PC-3 (cell line): ENCODE data around the gene SMC6. TPM values are rescaled to one million over a fixed set of nuclear protein-coding genes. Genes with fewer than 3 reads are reported as not detected.

Experiments
- ATAC-seq: fragments of 200-7000 bp; cut with Tn5 transposase; 2 replicates; pipeline ENCODE4 v1.9.1; 2020; ENCODE audit warnings: mild to moderate bottlenecking, moderate library complexity
- BruUV-seq: library from RNA; stranded (reverse); fragments of 400-500 nt; replicated peaks from 2 replicates; lab custom pipeline; 2021; lab: Mats Ljungman, UMichigan
- CTCF ChIA-PET: fragments of 300-600 bp; sonication (Branson Sonifier 250); formaldehyde crosslinking; loops from one replicate; lab custom pipeline; 2022; ENCODE audit warnings: antibody characterized with exemption; lab: Charles Lee
- POLR2A ChIA-PET: fragments of 300-600 bp; sonication (Branson Sonifier 250); formaldehyde crosslinking; loops from one replicate; lab custom pipeline; 2022; ENCODE audit warnings: antibody characterized with exemption; ENCODE audit not compliant: unreplicated experiment; lab: Charles Lee
- DNase-seq: peaks from one replicate; pipeline ENCODE4 v3.0.0-alpha.2; 2015
- H2AFZ ChIP-seq: fragments of 300-600 bp; sonication (generic); 2 replicates; pipeline ENCODE4 v1.6.0; 2016; ENCODE audit warnings: antibody characterized with exemption, low read length
- H3F3A ChIP-seq: fragments of 300-600 bp; sonication (generic); one replicate; pipeline ENCODE4 v1.6.0; 2017; ENCODE audit warnings: antibody characterized with exemption, low read length, control low read depth, mild to moderate bottlenecking; ENCODE audit not compliant: unreplicated experiment
- H3K27ac ChIP-seq: fragments of 300-600 bp; sonication (generic); 2 replicates; pipeline ENCODE4 v1.5.1; 2016; ENCODE audit warnings: mild to moderate bottlenecking, low read length
- H3K27me3 ChIP-seq: fragments of 300-600 bp; sonication (generic); 2 replicates; pipeline ENCODE4 v1.6.1; 2016; ENCODE audit warnings: low read length, mixed read lengths
- H3K36me3 ChIP-seq: fragments of 300-600 bp; sonication (generic); 2 replicates; pipeline ENCODE4 v1.6.1; 2016; ENCODE audit warnings: low read depth, mixed run types, low read length, mixed read lengths
- H3K4me1 ChIP-seq: fragments of 300-600 bp; sonication (generic); 2 replicates; pipeline ENCODE4 v1.5.1; 2016; ENCODE audit warnings: low read length; ENCODE audit not compliant: insufficient read depth
- H3K4me2 ChIP-seq: fragments of 300-600 bp; sonication (generic); 2 replicates; pipeline ENCODE4 v1.6.0; 2016; ENCODE audit warnings: low read length
- H3K4me3 ChIP-seq: fragments of 300-600 bp; sonication (generic); 2 replicates; pipeline ENCODE4 v1.5.1; 2016; ENCODE audit warnings: mild to moderate bottlenecking, low read length, mixed read lengths
- H3K79me2 ChIP-seq: fragments of 300-600 bp; sonication (generic); 2 replicates; pipeline ENCODE4 v1.6.1; 2017; ENCODE audit warnings: low read length, mixed read lengths
- H3K9ac ChIP-seq: fragments of 300-600 bp; sonication (generic); 2 replicates; pipeline ENCODE4 v1.6.0; 2016; ENCODE audit warnings: mild to moderate bottlenecking, low read length
- H3K9me2 ChIP-seq: fragments of 300-600 bp; sonication (generic); replicated peaks from 2 replicates; pipeline ENCODE4 v1.6.1; 2016; ENCODE audit warnings: mixed run types, low read length, mixed read lengths
- H3K9me3 ChIP-seq: fragments of 300-600 bp; sonication (generic); 2 replicates; pipeline ENCODE4 v1.6.1; 2016; ENCODE audit warnings: low read length, mixed read lengths
- H4K20me1 ChIP-seq: fragments of 300-600 bp; sonication (generic); 2 replicates; pipeline ENCODE4 v1.6.1; 2016; ENCODE audit warnings: low read length, mixed read lengths
- CTCF ChIP-seq: fragments of 300-600 bp; sonication (generic); conservative IDR thresholded peaks from 2 replicates; pipeline ENCODE4 v1.5.1; 2017; ENCODE audit warnings: antibody characterized with exemption, low read depth, mild to moderate bottlenecking, low read length
- EZH2 ChIP-seq: fragments of 300-600 bp; sonication (generic); IDR thresholded peaks from one replicate; pipeline ENCODE4 v1.6.1; 2017; ENCODE audit warnings: antibody characterized with exemption, mild to moderate bottlenecking, low read length; ENCODE audit not compliant: unreplicated experiment
- EZH2phosphoT487 ChIP-seq: fragments of 300-600 bp; sonication (generic); IDR thresholded peaks from 2 replicates; pipeline ENCODE4 v1.6.1; 2018; ENCODE audit warnings: mild to moderate bottlenecking, antibody characterized with exemption, low read length, borderline replicate concordance
- intact Hi-C: fragments of 100-400 bp; cut with micrococcal nuclease; formaldehyde crosslinking; loops from 2 replicates; pipeline ENCODE4 v1.9.0; 2023
- total RNA-seq: library from RNA; depleted of rRNA; stranded (reverse); fragments of >200 nt; gene quantifications from 2 replicates; pipeline ENCODE4 v1.2.3, GENCODE V29; 2014

The SMC6 gene
- total RNA-seq, 1 experiment from 2014 or later = 15.6 TPM

- H3K9ac ChIP-seq = no peak overlapping the region
- no TSS peak for BruUV-seq
- POLR2A ChIA-PET = no interaction called here
Measured at GRCh38 chr2:17800219-17800618, 46.6 kb upstream of the SMC6 start.

GRCh38 chr2:17799301-17800120 is 45.9 kb upstream of the SMC6 start:
- H3K9me2 ChIP-seq = no peaks in the 10 kb centered on the region
- TF ChIP-seq EZH2phosphoT487 (no peak), CTCF (no peak), EZH2 (no peak)
- no peak overlapping the region for H3K9ac ChIP-seq
- no peak for DNase-seq
- no peaks in the 10 kb centered on the region for H3F3A ChIP-seq
- H3K4me3 ChIP-seq = no peak overlapping the region
- no peak overlapping the region for H2AFZ ChIP-seq
- intact Hi-C loops = no loop called here
- no peak overlapping the region for H3K4me2 ChIP-seq
- no peaks in the 10 kb centered on the region for H3K36me3 ChIP-seq
- H3K27ac ChIP-seq = no peak overlapping the region
- POLR2A ChIA-PET = no interaction called here
- CTCF ChIA-PET = no interaction called here
- H3K79me2 ChIP-seq = no peaks in the 10 kb centered on the region
- no peaks in the 10 kb centered on the region for H4K20me1 ChIP-seq
- no peaks in the 10 kb centered on the region for H3K4me1 ChIP-seq
- no peaks in the 10 kb centered on the region for H3K9me3 ChIP-seq
- no peak for ATAC-seq
- H3K27me3 ChIP-seq = peaks cover 67% of the 10 kb centered on the region
- BruUV-seq = no TSS peak

More at GRCh38 chr2:17800219-17800618, 46.6 kb upstream of the SMC6 start:
- DNase-seq = no peak
- Histone ChIP-seq H3K27ac (no peak overlapping the region), H3K4me1 (no peaks in the 10 kb centered on the region), H3K36me3 (no peaks in the 10 kb centered on the region), H3K9me2 (no peaks in the 10 kb centered on the region), H3K9me3 (no peaks in the 10 kb centered on the region), H3K27me3 (peaks cover 67% of the 10 kb centered on the region), H3K4me3 (no peak overlapping the region), H2AFZ (no peak overlapping the region), H3K4me2 (no peak overlapping the region), H4K20me1 (no peaks in the 10 kb centered on the region), H3F3A (no peaks in the 10 kb centered on the region), H3K79me2 (no peaks in the 10 kb centered on the region)
- intact Hi-C loops = no loop called here
- CTCF ChIA-PET = no interaction called here
- TF ChIP-seq CTCF = no peak
- no peak for TF ChIP-seq EZH2
- TF ChIP-seq EZH2phosphoT487 = no peak
- no peak for ATAC-seq

GRCh38 chr2:17798338-17798737 is 44.7 kb upstream of the SMC6 start:
- ChIA-PET POLR2A (no interaction called here), CTCF (no interaction called here)
- H3K9ac ChIP-seq = no peak overlapping the region
- no peaks in the 10 kb centered on the region for H3K9me3 ChIP-seq
- no peaks in the 10 kb centered on the region for H3K36me3 ChIP-seq
- no peak overlapping the region for H3K4me3 ChIP-seq
- no peak overlapping the region for H3K4me2 ChIP-seq
- no peaks in the 10 kb centered on the region for H3K79me2 ChIP-seq
- no TSS peak for BruUV-seq
- no peaks in the 10 kb centered on the region for H3K4me1 ChIP-seq
- ATAC-seq (no peak), DNase-seq (no peak)
- TF ChIP-seq CTCF (no peak), EZH2phosphoT487 (no peak), EZH2 (no peak)
- H3K9me2 ChIP-seq = no peaks in the 10 kb centered on the region
- no peak overlapping the region for H2AFZ ChIP-seq
- H3K27me3 ChIP-seq = peaks cover 64% of the 10 kb centered on the region
- intact Hi-C loops = no loop called here
- H3K27ac ChIP-seq = no peak overlapping the region
- no peaks in the 10 kb centered on the region for H4K20me1 ChIP-seq
- no peaks in the 10 kb centered on the region for H3F3A ChIP-seq
